GM10248 (cell line): Measurements from ENCODE around the gene SDHB.

Source experiments
- CTCF ChIA-PET: fragments of 300-600 bp; sonication (Branson Sonifier 250); formaldehyde crosslinking; extraction: SDS; loops from one replicate; lab custom pipeline; 2021; ENCODE audit warnings: antibody characterized with exemption; lab: Yijun Ruan, JAX
- POLR2A ChIA-PET: fragments of 350-650 bp; sonication (Branson Sonifier 250); formaldehyde crosslinking; extraction: SDS; loops from one replicate; lab custom pipeline; 2020; ENCODE audit warnings: antibody characterized with exemption; lab: Yijun Ruan, JAX
- DNase-seq: peaks from one replicate; pipeline ENCODE4 v3.0.0; 2012; ENCODE audit errors: extremely low spot score
- TF ChIP-seq, protein P1 (sequence below): IDR thresholded peaks from 2 replicates; pipeline ENCODE4 v1.5.1; 2012; ENCODE audit warnings: mild to moderate bottlenecking, low read depth; ENCODE audit errors: extremely low read depth, missing control alignments, control extremely low read depth

Gene SDHB

GRCh38 chr1:16992102-16992501 lies 61.7 kb downstream of the SDHB start:
- no peak for DNase-seq
- TF ChIP-seq, protein P1, sequence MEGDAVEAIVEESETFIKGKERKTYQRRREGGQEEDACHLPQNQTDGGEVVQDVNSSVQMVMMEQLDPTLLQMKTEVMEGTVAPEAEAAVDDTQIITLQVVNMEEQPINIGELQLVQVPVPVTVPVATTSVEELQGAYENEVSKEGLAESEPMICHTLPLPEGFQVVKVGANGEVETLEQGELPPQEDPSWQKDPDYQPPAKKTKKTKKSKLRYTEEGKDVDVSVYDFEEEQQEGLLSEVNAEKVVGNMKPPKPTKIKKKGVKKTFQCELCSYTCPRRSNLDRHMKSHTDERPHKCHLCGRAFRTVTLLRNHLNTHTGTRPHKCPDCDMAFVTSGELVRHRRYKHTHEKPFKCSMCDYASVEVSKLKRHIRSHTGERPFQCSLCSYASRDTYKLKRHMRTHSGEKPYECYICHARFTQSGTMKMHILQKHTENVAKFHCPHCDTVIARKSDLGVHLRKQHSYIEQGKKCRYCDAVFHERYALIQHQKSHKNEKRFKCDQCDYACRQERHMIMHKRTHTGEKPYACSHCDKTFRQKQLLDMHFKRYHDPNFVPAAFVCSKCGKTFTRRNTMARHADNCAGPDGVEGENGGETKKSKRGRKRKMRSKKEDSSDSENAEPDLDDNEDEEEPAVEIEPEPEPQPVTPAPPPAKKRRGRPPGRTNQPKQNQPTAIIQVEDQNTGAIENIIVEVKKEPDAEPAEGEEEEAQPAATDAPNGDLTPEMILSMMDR = no peak
- CTCF ChIA-PET = interaction anchor here (0.9 to 1.2 kb wide), 2 partner anchors 32 to 40 kb away, joined by 3 to 4 read pairs; no protein-coding TSS in a partner anchor
- POLR2A ChIA-PET = no interaction called here

DNA sequence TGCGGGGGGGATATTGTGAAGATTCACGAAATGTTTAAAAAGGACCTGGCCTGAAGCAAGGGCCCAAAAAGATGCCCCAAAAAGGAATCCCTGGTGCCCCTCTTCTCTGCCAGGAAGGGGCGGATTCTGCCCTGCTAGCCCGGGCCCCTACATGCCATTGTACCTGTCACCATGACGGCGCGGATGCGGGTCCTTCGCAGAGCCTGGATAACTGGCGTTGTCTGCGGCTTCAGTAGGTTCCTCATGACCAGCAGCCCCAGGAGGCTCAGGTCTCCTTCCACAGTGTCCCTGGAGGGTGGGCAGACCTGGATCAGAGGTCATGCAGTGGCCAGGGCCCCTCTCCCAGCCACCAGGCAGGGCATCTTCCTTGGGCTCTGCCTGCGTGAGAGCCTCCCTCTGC lies 62.3 kb downstream of the SDHB start:
- DNase-seq = no peak
- POLR2A ChIA-PET = no interaction called here
- CTCF ChIA-PET = no interaction called here
- TF ChIP-seq, protein P1 = no peak

GRCh38 chr1:16989676-16990391 lies 64.0 kb downstream of the SDHB start:
- ChIA-PET CTCF (interaction anchor here (0.8 to 2.0 kb wide), 3 partner anchors 25 to 29 kb away, joined by 3 to 5 read pairs (median 4); no protein-coding TSS in a partner anchor), POLR2A (no interaction called here)
- TF ChIP-seq, protein P1 = no peak
- DNase-seq = no peak

GRCh38 chr1:16988210-16988609 lies 65.6 kb downstream of the SDHB start:
- TF ChIP-seq, protein P1 = no peak
- ChIA-PET POLR2A (no interaction called here), CTCF (interaction anchor here (1.1 to 1.4 kb wide), 2 partner anchors 26 to 27 kb away, joined by 3 read pairs; no protein-coding TSS in a partner anchor)
- DNase-seq = no peak

DNA sequence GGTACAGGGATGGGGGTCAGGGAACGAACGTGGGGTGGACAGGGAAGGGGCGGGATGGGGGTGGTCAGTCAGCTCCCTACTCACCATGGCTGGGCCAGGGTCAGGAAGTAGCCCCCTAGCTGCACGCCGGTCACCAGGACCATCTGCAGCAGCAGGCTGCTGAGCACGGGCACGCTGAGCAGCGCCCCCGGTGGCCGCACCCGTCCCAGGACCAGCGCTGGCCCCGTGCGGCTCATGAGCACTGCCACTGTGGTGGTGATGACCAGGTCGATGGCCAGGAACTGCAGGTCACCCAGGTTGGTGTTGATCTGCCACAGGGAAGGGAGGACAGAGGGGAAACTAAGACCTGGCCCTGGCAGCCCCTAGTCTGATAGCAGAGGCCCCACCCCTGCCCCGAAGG lies 66.9 kb downstream of the SDHB start:
- no peak for DNase-seq
- POLR2A ChIA-PET = no interaction called here

GRCh38 chr1:16986560-16986959 lies 67.3 kb downstream of the SDHB start:
- POLR2A ChIA-PET = no interaction called here
- CTCF ChIA-PET = interaction anchor here (1.1 kb wide), 1 partner anchor 26 kb away, joined by 4 read pairs; no protein-coding TSS in a partner anchor
- no peak for DNase-seq

More for the DNA sequence above, 66.9 kb downstream of the SDHB start:
- TF ChIP-seq, protein P1 = peak; percentile 37
- CTCF ChIA-PET = interaction anchor here (1.1 to 1.4 kb wide), 3 partner anchors 26 to 27 kb away, joined by 3 to 4 read pairs (median 3); no protein-coding TSS in a partner anchor

More at GRCh38 chr1:16986560-16986959, 67.3 kb downstream of the SDHB start:
- TF ChIP-seq, protein P1 = no peak
